Upper lobe of left lung (tissue), 4 donors: Measurements from ENCODE around the gene CERS6.

ENCODE experiments used
- POLR2A ChIP-seq, 4 donors: fragments of 450-650 bp; IDR thresholded peaks; one replicate each; pipeline ENCODE4 v1.5.1; 2016 to 2017; ENCODE audit warnings: antibody characterized with exemption in 4 of 4, mild to moderate bottlenecking in 2 of 4
- POLR2AphosphoS5 ChIP-seq, 2 donors: sonication (generic); formaldehyde crosslinking; IDR thresholded peaks; one replicate each; pipeline ENCODE4 v1.5.1; 2017; ENCODE audit warnings: antibody characterized with exemption in 2 of 2
- TF ChIP-seq, protein P1 (sequence below), 6 experiments: fragments of 450-650 bp in 4 of 6; fragments of 200-600 bp in 2 of 6; sonication (generic) in 2 of 6; IDR thresholded peaks; one replicate each; pipeline ENCODE4 v1.5.1; 2016 to 2019; ENCODE audit warnings: antibody characterized with exemption in 6 of 6

DNA sequence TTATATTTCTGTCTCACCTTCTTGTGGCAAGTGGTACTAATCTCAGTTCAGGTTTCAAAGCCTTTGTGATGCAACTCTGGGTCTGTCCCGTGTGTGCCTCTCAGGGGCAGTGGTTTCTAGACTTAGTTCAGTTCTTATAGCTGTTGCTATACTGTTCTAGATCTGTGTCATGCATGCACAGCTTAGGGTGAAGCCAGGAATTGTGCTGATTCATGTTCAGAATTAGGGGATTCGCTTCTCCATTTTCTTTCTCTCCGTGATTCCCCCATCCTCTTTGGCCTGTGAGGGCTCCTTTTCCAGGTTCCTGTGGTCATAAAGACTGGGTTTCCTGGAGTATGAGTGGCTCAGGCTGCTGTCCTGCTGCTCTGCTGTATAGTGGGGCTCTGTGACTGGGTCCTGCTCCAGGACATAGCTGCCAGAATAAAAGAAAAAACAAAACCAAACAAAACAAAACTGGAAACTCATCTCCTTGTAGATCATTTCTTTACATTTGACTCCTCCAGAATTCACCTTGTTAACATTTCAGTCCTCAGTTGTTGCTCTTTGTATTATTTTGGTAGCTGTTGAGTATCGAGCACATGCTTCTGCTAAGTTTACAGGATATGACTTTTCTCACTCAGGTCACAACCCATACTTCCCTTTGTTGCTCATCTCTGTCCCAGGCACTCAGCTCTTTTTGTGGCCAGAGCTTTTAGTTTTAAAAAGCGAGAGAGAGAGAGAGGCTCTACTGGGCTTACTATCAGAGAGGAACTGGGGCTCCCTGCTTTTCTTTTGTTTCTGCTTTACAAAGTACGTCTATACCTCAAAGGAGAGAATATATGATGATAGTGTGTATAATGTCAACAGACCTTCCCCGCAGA, 34.2 kb downstream of the CERS6 start:
- TF ChIP-seq, protein P1, sequence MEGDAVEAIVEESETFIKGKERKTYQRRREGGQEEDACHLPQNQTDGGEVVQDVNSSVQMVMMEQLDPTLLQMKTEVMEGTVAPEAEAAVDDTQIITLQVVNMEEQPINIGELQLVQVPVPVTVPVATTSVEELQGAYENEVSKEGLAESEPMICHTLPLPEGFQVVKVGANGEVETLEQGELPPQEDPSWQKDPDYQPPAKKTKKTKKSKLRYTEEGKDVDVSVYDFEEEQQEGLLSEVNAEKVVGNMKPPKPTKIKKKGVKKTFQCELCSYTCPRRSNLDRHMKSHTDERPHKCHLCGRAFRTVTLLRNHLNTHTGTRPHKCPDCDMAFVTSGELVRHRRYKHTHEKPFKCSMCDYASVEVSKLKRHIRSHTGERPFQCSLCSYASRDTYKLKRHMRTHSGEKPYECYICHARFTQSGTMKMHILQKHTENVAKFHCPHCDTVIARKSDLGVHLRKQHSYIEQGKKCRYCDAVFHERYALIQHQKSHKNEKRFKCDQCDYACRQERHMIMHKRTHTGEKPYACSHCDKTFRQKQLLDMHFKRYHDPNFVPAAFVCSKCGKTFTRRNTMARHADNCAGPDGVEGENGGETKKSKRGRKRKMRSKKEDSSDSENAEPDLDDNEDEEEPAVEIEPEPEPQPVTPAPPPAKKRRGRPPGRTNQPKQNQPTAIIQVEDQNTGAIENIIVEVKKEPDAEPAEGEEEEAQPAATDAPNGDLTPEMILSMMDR (IDR thresholded peaks at IDR 0.05) = no peak
- TF ChIP-seq POLR2A (IDR thresholded peaks at IDR 0.05) (no peak), POLR2AphosphoS5 (IDR thresholded peaks at IDR 0.05) (no peak)
